ENCODE results near the gene RIOK2.

The RIOK2 gene

GRCh38 chr5:97183930-97184213 is 825 bp upstream of the RIOK2 start:
- TF ChIP-seq TAF1 (IDR thresholded peaks at IDR 0.05; ENCODE audit: borderline replicate concordance, insufficient read depth, low read length) (no peak; the same call in 1 of the 2 replicates), REST (IDR thresholded peaks at IDR 0.05; ENCODE audit: insufficient read depth in 1 of 2, low read depth in 2 of 2, low read length in 2 of 2) (no peak; a peak in 1 of 4 replicates), POLR2AphosphoS5 (IDR thresholded peaks at IDR 0.05; ENCODE audit: low read depth, low read length) (no peak)

GRCh38 chr5:97182571-97183099 is 412 bp downstream of the RIOK2 start:
- no peak for TF ChIP-seq FOXP2 (optimal IDR thresholded peaks at IDR 0.05; ENCODE audit: borderline replicate concordance, extremely low read depth, extremely low read length, insufficient read depth)
- no peak for TF ChIP-seq POLR2AphosphoS5 (IDR thresholded peaks at IDR 0.05; ENCODE audit: low read depth, low read length)
- TF ChIP-seq SIN3A (IDR thresholded peaks at IDR 0.05; ENCODE audit: borderline replicate concordance, insufficient read depth, low read length): 0 out of 2 replicates have a peak, but pooled peaks have one; percentile 14
- TF ChIP-seq REST (IDR thresholded peaks at IDR 0.05; ENCODE audit: insufficient read depth in 1 of 2, low read depth in 2 of 2, low read length in 2 of 2): no peak
- TF ChIP-seq TAF1 (IDR thresholded peaks at IDR 0.05; ENCODE audit: borderline replicate concordance, insufficient read depth, low read length): no peak

- no peak for TF ChIP-seq TAF1 (IDR thresholded peaks at IDR 0.05; ENCODE audit: borderline replicate concordance, insufficient read depth, low read length)
- no peak for TF ChIP-seq POLR2AphosphoS5 (IDR thresholded peaks at IDR 0.05; ENCODE audit: low read depth, low read length)
- no peak for TF ChIP-seq FOXP2 (optimal IDR thresholded peaks at IDR 0.05; ENCODE audit: borderline replicate concordance, extremely low read depth, extremely low read length, insufficient read depth)
- no peak for TF ChIP-seq REST (IDR thresholded peaks at IDR 0.05; ENCODE audit: insufficient read depth in 1 of 2, low read depth in 2 of 2, low read length in 2 of 2)
- TF ChIP-seq SIN3A (IDR thresholded peaks at IDR 0.05; ENCODE audit: borderline replicate concordance, insufficient read depth, low read length): no peak
Observed at GRCh38 chr5:97181856-97182545, 1.0 kb downstream of the RIOK2 start.

- TF ChIP-seq REST (IDR thresholded peaks at IDR 0.05; ENCODE audit: insufficient read depth in 1 of 2, low read depth in 2 of 2, low read length in 2 of 2) (no peak), TAF1 (IDR thresholded peaks at IDR 0.05; ENCODE audit: borderline replicate concordance, insufficient read depth, low read length) (no peak), FOXP2 (optimal IDR thresholded peaks at IDR 0.05; ENCODE audit: borderline replicate concordance, extremely low read depth, extremely low read length, insufficient read depth) (no peak), POLR2AphosphoS5 (IDR thresholded peaks at IDR 0.05; ENCODE audit: low read depth, low read length) (no peak), SIN3A (IDR thresholded peaks at IDR 0.05; ENCODE audit: borderline replicate concordance, insufficient read depth, low read length) (no peak)
Observed at GRCh38 chr5:97172227-97172626, 10.8 kb downstream of the RIOK2 start.

Measured in PFSK-1 (cell line).